Activated naive CD8-positive, alpha-beta T cell treated with anti-CD3 and anti-CD28 coated beads, Interleukin-2, amount 50 U/mL, for 16 hours (primary cell): ENCODE data around the gene C16orf86.
A peak's percentile ranks its signal among the peaks of the same experiment; 100 is the strongest.

Source experiments
- DNase-seq: peaks from one replicate; pipeline ENCODE4 v3.0.0-alpha.2; 2020; ENCODE audit warnings: low read depth, low spot score

Gene C16orf86

GRCh38 chr16:67666559-67667452 lies at the start of gene C16orf86, which contains the start of gene ENKD1:
C16orf86 (plus strand) TSS chr16:67666814; CDS start chr16:67666971, 157 bp downstream.
ENKD1 (minus strand) TSS chr16:67666750; CDS start chr16:67666442, 308 bp downstream.
- peak; percentile 56 for DNase-seq

- DNase-seq, result no peak
Measured at GRCh38 chr16:67628216-67628615, 38.4 kb upstream of the C16orf86 start.

GRCh38 chr16:67632415-67633172 lies 34.0 kb upstream of the C16orf86 start:
- DNase-seq, result no peak

- no peak for DNase-seq
Measured at GRCh38 chr16:67636713-67637112, 29.9 kb upstream of the C16orf86 start.

- DNase-seq, result no peak
Measured at GRCh38 chr16:67637625-67638024, 29.0 kb upstream of the C16orf86 start.

- DNase-seq, result no peak
Measured at GRCh38 chr16:67641779-67642708, 24.6 kb upstream of the C16orf86 start.

- no peak for DNase-seq
Measured at GRCh38 chr16:67644038-67644437, 22.6 kb upstream of the C16orf86 start.

- no peak for DNase-seq
Measured at GRCh38 chr16:67645397-67646121, 21.1 kb upstream of the C16orf86 start.

- no peak for DNase-seq
Measured at GRCh38 chr16:67647111-67647651, 19.4 kb upstream of the C16orf86 start.

GRCh38 chr16:67647681-67648080 lies 18.9 kb upstream of the C16orf86 start:
- DNase-seq, result no peak

GRCh38 chr16:67648088-67648763 lies 18.4 kb upstream of the C16orf86 start:
- DNase-seq, result no peak

- DNase-seq, result no peak
Measured at GRCh38 chr16:67648764-67649407, 17.7 kb upstream of the C16orf86 start.

GRCh38 chr16:67649494-67649931 lies 17.1 kb upstream of the C16orf86 start:
- DNase-seq, result no peak

- DNase-seq, result no peak
Measured at GRCh38 chr16:67650023-67650422, 16.6 kb upstream of the C16orf86 start.

GRCh38 chr16:67651039-67651438 lies 15.6 kb upstream of the C16orf86 start:
- no peak for DNase-seq

- no peak for DNase-seq
Measured at GRCh38 chr16:67651847-67652246, 14.8 kb upstream of the C16orf86 start.

- DNase-seq, result no peak
Measured at GRCh38 chr16:67652578-67653127, 14.0 kb upstream of the C16orf86 start.

GRCh38 chr16:67653128-67653788 lies 13.4 kb upstream of the C16orf86 start:
- DNase-seq, result no peak
